Measurements from ENCODE around the gene PAX5.

DNA sequence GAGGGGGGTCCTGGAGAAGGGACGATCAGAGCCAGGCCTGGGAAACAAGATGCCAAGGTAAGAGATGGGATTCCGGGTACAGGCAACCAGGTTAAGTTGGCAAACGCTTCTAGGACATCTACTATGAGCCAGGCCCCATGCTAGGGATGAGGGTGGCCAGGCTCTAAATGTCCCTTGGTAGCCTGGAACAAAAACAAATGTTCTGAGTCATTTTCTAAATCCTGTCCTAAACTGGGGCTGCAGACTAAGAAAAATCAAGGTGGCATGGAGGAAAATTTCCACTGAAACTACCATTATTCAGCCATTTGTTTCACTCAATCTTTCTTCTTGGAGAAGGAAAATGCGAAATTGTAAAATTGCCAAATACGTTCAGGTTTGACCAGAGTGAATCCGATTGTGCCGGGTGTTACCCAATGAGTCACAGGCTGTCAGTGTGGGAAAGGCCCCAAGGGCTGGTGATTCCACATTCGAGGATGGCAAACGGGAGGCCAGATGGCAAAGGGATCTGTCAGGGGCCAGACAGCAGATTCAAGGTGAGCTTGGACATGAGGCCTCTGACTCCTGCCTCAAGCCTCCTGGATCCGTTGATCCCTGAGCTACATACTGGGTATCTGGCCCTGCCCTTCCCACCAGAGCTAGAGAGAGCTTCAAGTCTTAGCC lies 57.6 kb downstream of the PAX5 start:
- TF ChIP-seq, protein P1, sequence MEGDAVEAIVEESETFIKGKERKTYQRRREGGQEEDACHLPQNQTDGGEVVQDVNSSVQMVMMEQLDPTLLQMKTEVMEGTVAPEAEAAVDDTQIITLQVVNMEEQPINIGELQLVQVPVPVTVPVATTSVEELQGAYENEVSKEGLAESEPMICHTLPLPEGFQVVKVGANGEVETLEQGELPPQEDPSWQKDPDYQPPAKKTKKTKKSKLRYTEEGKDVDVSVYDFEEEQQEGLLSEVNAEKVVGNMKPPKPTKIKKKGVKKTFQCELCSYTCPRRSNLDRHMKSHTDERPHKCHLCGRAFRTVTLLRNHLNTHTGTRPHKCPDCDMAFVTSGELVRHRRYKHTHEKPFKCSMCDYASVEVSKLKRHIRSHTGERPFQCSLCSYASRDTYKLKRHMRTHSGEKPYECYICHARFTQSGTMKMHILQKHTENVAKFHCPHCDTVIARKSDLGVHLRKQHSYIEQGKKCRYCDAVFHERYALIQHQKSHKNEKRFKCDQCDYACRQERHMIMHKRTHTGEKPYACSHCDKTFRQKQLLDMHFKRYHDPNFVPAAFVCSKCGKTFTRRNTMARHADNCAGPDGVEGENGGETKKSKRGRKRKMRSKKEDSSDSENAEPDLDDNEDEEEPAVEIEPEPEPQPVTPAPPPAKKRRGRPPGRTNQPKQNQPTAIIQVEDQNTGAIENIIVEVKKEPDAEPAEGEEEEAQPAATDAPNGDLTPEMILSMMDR (IDR thresholded peaks at IDR 0.05): no peak
- TF ChIP-seq EZH2 (IDR thresholded peaks at IDR 0.05; ENCODE audit: borderline replicate concordance, insufficient read depth, low read depth, low read length, poor library complexity, severe bottlenecking): no peak

Data from B cell (primary cell).